ENCODE results near the gene PSRC1.

GRCh38 chr1:109298666-109299557, 16.0 kb upstream of the PSRC1 start:
- TF ChIP-seq POLR2A (IDR thresholded peaks at IDR 0.05) (no peak), CTCF (IDR thresholded peaks at IDR 0.05) (no peak)

Data from right lobe of liver (tissue), 4 donors.